NCI-H2196 (cell line): ENCODE data around the gene TRIM22.

Experiments used
- DNase-seq: peaks from one replicate; lab custom pipeline; 2025; ENCODE audit not compliant: unreplicated experiment; lab: John Stamatoyannopoulos, UW

Gene TRIM22

DNA sequence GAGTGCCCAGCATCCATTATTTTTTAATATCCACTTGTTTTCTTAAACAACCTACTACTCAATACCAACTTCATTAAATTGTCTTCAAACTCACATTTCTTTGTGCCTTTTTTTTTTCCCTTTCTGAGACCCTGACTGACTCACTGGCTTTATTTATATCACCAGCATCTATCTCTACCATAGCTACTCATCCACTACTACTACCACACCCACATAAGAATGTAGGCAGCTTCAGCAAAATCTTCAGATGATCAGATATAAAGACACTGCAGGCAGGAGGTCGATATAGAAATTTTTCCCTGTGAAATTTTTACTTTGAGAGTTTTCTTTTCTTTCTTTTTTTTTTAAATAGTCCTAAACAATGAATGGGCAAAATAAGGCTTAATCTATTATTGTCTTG lies 48.8 kb downstream of the TRIM22 start:
- no peak for DNase-seq

DNA sequence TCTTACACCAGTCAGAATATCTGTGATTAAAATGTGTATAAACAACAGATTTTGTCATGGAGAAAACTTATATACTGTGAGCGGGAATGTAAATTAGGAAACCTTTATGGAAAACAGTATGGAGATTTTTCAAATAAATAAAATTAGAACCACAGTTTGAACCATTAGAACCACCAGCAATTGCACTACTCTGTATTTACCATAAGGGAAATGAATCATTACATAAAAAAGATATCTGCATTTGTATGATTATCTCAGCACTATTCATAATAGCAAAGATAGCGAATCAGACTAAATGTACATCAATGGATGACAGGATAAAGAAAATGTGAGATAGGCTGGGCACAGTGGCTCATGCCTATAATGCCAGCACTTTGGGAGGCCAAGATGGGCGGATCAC lies 57.0 kb downstream of the TRIM22 start:
- no peak for DNase-seq

DNA sequence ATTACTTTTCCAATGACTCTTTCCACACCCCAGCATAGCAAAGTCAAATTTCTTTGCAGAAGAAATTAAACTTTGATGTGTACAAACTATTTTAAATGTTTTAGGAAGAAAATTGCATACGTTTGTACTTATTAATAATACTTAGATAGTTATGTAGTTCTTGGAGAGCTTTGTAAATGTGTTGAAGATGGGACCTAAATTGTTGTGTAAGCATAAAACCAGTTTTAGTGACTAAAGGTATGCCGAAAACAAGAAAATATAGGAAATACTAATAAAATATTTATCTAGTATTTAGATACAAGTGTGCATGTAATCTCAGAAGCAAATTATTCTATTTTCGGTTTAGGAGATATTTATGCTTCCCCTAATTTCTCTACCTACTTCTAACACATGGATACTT lies 60.2 kb downstream of the TRIM22 start:
- DNase-seq: no peak

DNA sequence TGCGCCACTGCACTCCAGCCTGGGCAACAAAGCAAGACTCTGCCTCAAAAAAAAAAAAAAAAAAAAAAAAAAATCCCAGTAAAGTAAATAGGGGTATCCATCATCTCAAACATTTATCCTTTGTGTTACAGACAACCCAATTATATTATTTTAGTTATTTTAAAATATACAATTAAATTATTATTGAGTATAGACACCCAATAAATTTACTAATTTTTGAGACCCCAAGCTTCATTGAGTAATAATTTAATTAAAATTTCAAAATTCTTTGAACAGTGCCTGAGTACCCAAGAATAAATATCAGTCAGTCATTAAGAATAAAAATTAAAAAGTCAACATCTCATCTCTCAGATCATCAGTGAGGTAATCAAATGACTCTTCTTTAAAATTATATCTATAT lies 64.4 kb downstream of the TRIM22 start, which contains the start of gene OR52N4:
Gene OR52N4, plus strand, starts transcription at position 301 of the 400 bp plus-strand sequence. CDS start 498 bp downstream, outside the sequence.
- no peak for DNase-seq
